ENCODE measurements around the gene DPP6.
"Not testable (repeated sequence)": the region's sequence is repeated elsewhere in the genome, so short reads cannot be mapped to it uniquely, and the experiment has no call there.

The DPP6 gene

DNA sequence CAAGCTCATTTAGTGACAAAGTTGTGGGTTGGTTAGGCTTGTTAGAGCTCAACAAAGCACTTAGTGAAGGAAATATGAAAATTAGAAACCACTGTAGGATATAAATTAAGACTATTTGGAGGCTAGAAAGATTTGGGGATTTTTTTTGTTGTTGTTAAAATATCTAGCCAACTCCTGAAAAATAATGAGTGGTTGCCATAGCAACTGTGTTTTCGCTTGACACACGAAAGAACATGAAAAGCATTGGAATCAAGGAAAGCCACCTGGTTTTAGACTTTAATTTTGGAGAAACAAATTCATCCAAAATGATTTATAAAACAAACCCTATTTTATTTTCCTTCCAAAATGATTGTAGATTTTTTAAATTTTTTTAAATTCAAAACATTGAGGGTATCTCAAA, 26.3 kb downstream of the DPP6 start:
- DNase-seq: not testable (repeated sequence)

GRCh38 chr7:154080249-154080648, 28.1 kb downstream of the DPP6 start:
- DNase-seq: not testable (repeated sequence)

DNA sequence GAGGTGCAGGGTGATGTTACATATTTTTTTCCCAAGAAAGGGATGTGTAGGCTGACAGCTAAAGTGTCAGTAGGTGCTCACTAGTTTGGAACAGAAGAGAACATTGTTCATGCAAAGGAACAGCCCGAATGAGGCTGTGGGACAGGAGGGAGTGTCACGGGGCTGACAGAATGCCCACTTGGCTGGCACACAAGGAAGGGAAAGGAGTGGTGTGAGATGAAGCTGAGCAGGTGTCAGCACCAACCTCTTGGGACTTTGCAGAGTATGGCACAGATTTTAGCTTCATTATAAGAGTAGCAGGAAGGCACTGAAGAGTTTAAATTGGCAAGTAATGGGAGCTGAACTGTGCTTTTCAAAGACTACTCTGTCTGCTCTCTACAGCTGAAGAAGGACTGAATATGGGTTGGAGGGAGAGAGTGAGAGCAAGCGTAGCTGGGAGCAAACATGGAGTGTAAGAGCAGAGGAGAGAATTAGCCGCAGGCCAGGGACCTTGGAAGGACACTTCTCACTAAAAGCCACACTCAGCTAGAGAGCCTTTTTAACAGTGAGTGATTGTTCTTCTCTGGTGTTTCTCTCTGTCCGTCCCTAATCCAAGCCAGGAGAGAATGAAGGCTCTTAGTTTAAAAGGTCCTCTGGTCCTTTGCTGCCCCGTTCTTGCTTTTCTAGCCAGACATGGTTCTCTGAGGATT, 35.0 kb downstream of the DPP6 start:
- DNase-seq: not testable (repeated sequence)

DNA sequence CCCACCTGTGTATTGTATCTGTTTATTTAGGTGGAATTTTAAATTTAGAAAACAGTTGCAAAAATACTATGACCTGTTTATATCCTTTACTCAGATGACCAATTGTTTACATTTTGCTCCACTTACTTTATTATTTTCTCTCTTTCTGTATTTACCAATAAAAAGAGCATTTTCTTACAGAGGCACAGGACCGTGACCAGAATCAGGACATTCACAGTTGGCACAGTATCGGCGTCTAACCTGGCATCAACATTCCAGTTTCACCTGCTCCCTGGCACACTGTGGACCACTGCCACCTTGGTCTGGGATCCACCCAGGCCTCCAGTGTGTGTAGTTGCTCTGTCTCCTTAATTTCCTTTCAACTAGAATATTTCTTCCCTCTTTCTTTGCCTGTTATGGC, 39.9 kb downstream of the DPP6 start:
- not testable (repeated sequence) for DNase-seq

DNA sequence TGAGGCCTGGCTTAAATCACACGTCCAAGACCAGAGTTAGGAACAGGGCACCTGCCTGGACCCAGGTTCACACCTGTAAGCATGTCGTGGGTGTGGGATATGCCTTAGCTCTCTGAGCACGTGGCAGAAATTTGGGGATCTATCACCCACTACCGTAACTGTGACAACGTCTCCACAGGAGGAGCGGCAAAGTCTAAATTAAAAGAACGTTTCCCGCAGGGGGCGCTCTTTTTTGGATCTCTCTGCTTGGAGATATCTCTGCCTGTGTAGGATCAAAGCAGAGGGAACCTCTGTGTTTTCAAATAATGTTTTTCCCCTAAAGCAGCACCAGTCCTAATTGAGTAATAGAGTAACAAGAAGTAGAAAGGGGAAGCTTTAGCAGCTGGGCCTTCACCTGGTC, 43.0 kb downstream of the DPP6 start:
- not testable (repeated sequence) for DNase-seq

GRCh38 chr7:154105063-154105462, 52.9 kb downstream of the DPP6 start:
- DNase-seq: not testable (repeated sequence)

- not testable (repeated sequence) for DNase-seq
These were observed 57.4 kb downstream of the DPP6 start for GRCh38 chr7:154109615-154110014.

DNA sequence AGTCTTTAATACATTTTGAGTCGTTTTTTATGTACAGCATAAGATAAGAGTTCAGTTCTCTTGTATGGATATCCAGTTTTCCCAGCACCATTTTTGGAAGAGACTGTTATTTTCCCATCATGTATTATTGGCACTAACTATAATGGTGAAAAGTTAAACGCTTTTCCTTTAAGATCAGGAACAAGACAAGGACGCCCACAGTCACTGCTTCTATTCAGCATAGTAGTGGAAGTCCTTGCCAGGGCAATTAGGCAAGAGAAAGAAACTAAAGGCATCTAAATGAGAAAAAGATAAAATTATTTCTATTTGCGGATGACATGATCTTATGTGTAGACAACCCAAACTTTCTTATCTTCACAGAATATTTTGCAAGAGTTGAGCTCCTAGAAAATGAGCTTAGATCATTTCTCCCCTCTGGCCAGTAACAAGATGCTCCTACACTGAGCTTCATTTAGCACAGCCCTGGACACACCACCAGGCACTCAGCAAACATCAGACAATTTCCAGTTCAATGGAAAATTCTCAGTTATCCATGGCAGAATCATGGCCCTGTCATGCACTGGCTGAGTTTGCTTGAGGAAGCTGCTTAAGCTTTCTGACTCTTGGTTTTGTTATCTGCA, 61.6 kb downstream of the DPP6 start:
- DNase-seq: not testable (repeated sequence)

DNA sequence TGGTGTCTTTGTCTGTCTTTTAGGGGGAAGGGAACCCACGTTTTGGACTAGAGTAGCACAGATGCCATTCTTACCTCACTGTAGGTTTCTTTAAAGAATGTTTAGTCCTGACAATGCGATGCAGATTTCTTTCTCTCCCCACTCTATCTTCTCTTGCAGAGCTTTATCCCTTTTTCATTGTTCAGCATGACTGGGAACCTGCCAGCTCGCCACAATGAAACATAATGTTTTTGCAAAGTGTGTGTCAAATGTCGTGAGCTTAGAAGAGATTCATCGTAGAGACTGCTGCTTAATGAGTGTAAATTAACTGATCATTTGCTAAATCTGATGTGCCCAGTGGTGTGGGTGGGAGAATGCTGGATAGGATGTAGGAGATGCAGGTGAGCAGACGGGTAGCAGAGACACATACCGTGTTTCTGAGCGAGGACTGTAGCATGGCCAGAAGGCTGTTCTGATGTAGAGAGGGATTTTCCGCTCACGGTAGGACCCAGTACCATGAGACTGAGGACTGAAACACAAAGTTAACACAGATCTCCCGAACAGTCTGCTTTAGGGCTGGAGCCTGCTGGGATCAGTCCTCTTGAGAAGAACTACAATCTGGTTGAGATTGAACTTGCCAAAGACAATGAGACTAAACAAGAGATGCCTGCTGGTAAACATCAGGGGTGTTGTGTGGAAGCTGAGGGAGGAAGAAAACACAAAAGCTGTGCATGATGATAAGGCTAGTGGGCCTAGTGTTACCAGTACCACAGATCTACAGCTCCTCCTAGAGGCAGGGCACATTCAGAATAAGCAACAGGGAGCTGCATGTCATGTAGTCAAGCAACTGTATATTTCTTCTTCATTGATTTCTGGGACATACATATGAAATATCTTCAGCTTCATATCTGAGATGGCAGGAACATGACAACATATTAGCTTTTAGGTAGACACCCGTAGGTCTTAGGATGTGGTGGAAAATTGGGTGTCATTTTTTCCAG, 65.5 kb downstream of the DPP6 start:
- DNase-seq: not testable (repeated sequence)

DNA sequence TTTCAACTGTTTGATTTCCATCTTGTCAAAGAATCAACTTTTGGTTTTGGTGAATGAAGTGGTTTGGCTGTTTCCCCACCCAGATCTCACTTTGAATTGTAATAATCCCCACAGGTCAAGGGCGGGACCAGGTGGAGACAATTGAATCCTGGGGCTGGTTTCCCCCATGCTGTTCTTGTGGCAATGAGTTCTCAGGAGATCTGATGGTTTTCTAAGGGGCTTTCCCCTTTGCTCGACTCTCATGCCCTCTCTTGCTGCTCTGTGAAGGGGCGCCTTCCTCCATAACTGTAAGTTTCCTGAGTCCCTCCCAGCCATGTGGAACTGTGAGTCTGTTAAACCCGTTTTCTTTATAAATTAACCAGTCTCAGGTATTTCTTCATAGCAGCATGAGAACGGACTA, 68.6 kb downstream of the DPP6 start:
- DNase-seq: not testable (repeated sequence)

GRCh38 chr7:154122720-154123119, 70.5 kb downstream of the DPP6 start:
- not testable (repeated sequence) for DNase-seq

DNA sequence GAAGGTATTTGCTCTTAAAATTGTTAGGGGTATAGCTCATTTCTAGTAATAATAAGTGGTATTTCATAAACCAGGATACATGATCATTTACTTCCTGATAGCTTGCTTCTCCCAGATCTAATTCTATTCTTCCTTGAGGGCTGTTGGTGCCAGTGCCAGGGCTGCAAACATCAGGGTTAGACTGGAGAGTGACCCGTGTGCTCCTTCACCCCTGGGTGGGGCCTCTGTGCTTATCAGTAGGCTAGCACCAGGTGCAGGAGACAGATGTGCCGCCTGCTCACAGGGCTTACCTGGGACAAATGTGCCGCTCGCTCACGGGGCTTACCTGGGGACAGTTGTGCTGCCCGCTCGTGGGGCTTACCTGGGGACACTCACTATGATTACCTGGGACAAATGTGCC, 71.2 kb downstream of the DPP6 start:
- DNase-seq: not testable (repeated sequence)

- not testable (repeated sequence) for DNase-seq
These were observed 76.9 kb downstream of the DPP6 start for GRCh38 chr7:154129142-154129541.

GRCh38 chr7:154132617-154133016, 80.4 kb downstream of the DPP6 start:
- DNase-seq: not testable (repeated sequence)

DNA sequence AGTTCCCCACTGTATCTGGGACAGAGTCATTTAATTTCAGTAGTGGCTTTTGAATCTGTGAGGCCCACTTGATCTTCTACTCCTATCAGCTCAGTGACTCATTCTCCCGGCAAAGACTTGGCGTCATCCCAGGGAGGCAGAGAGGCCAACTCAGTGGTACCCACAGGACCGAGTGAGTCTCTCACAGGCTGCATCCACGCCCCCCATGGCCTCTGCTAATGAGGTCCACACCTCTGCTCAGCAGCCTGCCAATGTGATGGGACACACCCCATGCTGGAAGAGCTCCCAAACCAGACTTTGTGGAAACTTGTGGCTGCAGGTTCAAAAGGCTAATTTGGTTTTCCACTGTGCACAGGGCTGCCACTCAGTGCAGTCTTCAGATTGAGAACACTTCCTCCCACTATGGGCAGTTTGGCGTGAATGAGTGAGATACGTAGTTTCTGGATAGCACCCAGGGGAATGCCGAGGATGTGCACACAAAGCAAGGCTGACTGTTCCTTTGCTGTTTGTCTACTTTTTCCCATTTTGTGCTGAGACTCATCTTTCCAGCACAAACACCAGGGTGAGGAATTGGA, 81.6 kb downstream of the DPP6 start:
- DNase-seq: not testable (repeated sequence)

DNA sequence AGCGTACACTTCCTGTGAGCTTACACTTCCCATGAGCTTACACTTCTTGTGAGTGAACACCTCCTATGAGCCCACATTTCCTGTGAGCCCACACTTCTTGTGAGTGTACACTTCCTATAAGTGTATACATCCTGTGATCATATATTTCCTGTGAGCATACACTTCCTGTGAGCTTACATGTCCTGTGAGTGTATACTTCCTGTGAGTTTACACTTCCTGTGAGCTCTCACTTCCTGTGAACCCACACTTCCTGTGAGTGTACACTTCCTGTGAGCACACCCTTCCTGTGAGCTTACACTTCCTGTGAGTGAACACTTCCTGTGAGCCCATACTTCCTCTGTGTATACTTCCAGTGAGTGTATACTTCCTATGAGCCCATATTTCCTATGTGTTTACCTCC, 82.5 kb downstream of the DPP6 start:
- not testable (repeated sequence) for DNase-seq

- not testable (repeated sequence) for DNase-seq
These were observed 83.4 kb downstream of the DPP6 start for GRCh38 chr7:154135646-154136045.

DNA sequence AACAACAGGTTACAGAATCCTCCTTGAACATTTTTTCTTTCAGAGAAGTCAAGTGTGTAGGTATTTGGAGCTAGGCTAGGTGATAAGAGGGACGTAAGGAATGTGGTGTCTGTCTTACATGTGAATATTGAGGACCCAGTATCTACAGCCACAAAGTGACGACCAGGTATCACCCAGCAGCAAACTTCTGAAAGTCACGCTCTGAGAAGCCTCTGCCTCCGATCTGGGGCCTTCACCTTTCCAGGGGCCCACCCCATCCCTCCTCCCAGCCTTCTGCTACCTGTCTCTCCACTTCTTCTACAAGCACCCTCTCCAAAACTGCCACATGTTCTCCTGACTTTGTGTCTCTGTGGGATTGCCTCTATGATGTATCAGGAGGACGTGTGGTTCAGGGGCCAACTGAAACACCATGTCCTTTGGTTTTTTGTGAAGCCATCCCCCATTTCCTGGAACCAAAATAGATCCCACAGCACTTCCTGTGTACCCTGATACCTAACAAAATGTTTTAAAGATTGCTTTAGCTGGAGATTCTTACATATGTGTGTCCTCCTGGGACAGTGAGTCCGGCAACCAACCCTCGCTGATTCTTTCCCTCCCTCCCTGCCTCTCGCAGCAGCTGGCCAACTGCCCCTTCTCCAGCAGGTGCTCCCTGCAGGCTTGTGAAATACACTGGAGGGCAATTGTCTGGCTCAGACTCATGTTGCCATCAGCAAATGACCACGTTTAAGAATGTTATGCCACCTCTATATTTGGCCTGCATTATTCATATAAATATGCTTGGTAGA, 93.9 kb downstream of the DPP6 start:
- DNase-seq: not testable (repeated sequence)

DNA sequence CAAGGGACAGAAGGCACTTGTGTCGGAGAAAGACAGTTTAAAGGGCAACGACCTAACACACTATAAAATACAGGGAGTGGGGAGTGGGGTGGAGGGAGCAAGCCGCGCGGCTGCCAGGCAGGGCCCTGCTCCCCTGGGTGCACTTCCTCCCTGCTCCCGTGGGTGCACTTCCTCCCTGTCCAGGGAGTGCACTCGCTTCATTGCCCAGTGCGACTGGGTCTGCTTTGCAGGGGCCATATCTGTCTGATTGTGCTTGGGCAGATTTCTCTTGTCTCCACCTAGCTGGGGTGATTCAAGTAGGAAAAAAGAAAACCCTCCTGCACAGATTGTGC, 94.5 kb downstream of the DPP6 start:
- not testable (repeated sequence) for DNase-seq

GRCh38 chr7:154148791-154149516, 96.8 kb downstream of the DPP6 start:
- not testable (repeated sequence) for DNase-seq

GRCh38 chr7:154150656-154151055, 98.5 kb downstream of the DPP6 start:
- not testable (repeated sequence) for DNase-seq

Measured in DMS153 (cell line).